Suprapubic skin (tissue), 3 donors: ENCODE data around the gene MUSTN1.

ENCODE experiments used
- CTCF ChIP-seq, 2 donors: fragments of 200-600 bp in 1 of 2; fragments of 450-650 bp in 1 of 2; sonication (generic) in 1 of 2; IDR thresholded peaks; one replicate each; pipeline ENCODE4 v1.5.1; 2016 to 2019; ENCODE audit warnings: antibody characterized with exemption in 2 of 2, mild to moderate bottlenecking in 1 of 2, moderate library complexity in 1 of 2
- POLR2A ChIP-seq, 2 donors: fragments of 450-650 bp; IDR thresholded peaks; one replicate each; pipeline ENCODE4 v1.6.1; 2017; ENCODE audit warnings: antibody characterized with exemption in 2 of 2, mild to moderate bottlenecking in 2 of 2, moderate library complexity in 2 of 2

- no peak for TF ChIP-seq CTCF (IDR thresholded peaks at IDR 0.05)
- no peak for TF ChIP-seq POLR2A (IDR thresholded peaks at IDR 0.05)
Measured at GRCh38 chr3:52792961-52793695, 41.7 kb downstream of the MUSTN1 start.
